IPS-18c (cell line): ENCODE data around the gene SPECC1L.
"Not testable (repeated sequence)": the region's sequence is repeated elsewhere in the genome, so short reads cannot be mapped to it uniquely, and the experiment has no call there.

Experiments
- H3K4me3 ChIP-seq: 2 replicates; pipeline ENCODE4 v1.7.0; 2013; ENCODE audit warnings: low read depth, mild to moderate bottlenecking, low read length, moderate library complexity; ENCODE audit not compliant: insufficient read depth
- H3K9me3 ChIP-seq: one replicate; pipeline ENCODE4 v1.6.1; 2013; ENCODE audit warnings: mild to moderate bottlenecking, low read length, moderate library complexity; ENCODE audit not compliant: control insufficient read depth, insufficient read depth

Gene SPECC1L

GRCh38 chr22:24298497-24299155 lies 28.0 kb downstream of the SPECC1L start:
- not testable (repeated sequence) for H3K4me3 ChIP-seq, H3K9me3 ChIP-seq

DNA sequence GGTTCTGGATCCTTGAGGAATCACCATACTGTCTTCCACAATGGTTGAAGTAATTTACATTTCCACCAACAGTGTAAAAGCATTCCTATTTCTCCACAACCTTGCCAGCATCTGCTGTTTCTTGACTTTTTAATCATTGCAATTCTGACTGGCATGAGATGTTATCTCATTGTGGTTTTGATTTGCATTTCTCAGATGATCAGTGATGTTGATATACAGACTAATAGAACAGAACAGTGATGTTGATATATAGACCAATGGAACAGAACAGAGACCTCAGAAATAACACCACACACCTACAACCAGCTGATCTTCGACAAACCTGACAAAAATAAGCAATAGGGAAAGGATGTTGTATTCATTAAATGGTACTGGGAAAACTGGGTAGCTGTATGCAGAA lies 29.9 kb downstream of the SPECC1L start:
- not testable (repeated sequence) for H3K4me3 ChIP-seq

GRCh38 chr22:24302591-24302990 lies 32.0 kb downstream of the SPECC1L start:
- no peak overlapping the region for H3K4me3 ChIP-seq
- no peaks in the 10 kb centered on the region for H3K9me3 ChIP-seq

More for the DNA sequence above, 29.9 kb downstream of the SPECC1L start:
- not testable (repeated sequence) for H3K9me3 ChIP-seq

- H3K9me3 ChIP-seq: no peaks in the 10 kb centered on the region
- H3K4me3 ChIP-seq: no peak overlapping the region
Measured at GRCh38 chr22:24303007-24303406, 32.4 kb downstream of the SPECC1L start.

DNA sequence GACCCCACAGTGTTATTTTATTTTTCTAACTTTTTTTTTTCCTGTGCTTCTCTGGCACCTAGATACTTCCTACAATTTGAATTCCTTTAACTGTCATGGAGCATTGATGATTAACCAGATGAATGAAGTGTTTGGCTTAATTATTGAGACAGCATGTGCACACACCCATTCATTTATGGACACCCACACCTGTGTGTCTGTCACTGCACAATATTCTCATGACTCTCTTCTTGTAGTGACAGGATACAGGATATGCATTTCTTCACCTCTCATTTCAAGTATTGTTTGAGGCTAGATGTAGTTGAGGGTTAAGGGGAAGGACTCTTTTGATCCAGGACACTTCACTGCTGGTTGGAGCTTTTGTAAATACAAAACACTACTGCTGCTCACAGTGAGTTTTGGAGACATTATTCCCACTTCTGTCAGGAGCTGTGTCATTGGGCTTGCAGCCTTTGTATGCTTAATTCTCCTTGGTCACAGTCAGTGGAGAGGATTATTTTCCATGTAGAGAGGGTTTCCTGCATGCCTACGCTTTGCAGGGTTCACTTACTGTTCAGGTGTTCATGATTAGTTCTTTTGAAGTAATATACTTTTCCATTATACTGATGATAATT lies 33.5 kb downstream of the SPECC1L start:
- Histone ChIP-seq H3K4me3 (no peak overlapping the region), H3K9me3 (no peaks in the 10 kb centered on the region)

GRCh38 chr22:24305260-24305692 lies 34.6 kb downstream of the SPECC1L start:
- Histone ChIP-seq H3K4me3 (no peak overlapping the region), H3K9me3 (no peaks in the 10 kb centered on the region)

DNA sequence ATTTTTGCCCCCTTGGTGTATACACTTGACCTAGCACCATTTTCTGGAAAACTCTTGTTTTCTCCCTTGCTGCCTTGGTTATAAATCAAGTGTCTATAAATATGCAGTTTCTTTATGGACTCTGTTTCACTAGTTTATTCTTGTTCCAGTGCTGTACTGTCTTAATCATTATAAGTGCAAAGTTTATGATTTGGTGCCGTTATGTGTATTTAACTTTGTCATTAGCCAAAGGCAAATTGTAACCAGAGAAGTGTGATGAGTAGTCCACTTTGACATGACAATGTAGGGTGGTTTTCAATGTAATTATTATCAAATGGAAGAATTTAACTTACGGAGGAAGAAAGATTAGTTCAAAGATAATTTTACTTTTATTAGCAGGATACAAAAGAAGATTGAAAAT lies 40.3 kb downstream of the SPECC1L start:
- no peaks in the 10 kb centered on the region for H3K9me3 ChIP-seq
- no peak overlapping the region for H3K4me3 ChIP-seq

DNA sequence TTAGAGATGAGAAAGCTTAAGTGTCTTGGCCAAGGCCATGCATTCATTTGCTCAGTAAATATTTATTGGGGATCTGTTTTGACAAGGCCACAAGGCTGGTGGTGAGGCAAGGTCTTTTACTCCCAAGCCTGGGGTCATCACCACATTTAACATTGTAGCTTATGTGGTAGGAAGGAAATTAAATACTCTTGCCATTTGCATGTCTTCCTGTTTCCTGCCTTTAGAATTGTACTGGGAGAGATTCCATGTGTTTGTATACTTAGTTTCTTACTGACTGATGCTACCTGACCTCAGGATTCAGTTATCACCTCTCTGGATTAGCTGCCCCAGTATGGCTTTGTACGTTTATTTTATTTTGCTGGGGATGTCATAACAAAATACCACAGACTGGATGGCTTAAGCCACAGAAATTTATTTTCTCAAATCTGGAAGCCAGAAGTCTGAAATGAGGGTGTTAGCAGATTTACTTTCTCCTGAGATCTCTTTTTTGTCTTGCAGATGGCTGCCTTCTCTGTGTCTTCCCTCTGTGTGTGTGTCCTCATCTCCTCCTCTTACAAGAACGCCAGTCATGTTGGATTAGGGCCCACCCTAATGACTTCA lies 44.8 kb downstream of the SPECC1L start:
- Histone ChIP-seq H3K4me3 (no peak overlapping the region), H3K9me3 (no peaks in the 10 kb centered on the region)

- not testable (repeated sequence) for H3K4me3 ChIP-seq, H3K9me3 ChIP-seq
Measured at GRCh38 chr22:24316264-24316663, 45.6 kb downstream of the SPECC1L start.

DNA sequence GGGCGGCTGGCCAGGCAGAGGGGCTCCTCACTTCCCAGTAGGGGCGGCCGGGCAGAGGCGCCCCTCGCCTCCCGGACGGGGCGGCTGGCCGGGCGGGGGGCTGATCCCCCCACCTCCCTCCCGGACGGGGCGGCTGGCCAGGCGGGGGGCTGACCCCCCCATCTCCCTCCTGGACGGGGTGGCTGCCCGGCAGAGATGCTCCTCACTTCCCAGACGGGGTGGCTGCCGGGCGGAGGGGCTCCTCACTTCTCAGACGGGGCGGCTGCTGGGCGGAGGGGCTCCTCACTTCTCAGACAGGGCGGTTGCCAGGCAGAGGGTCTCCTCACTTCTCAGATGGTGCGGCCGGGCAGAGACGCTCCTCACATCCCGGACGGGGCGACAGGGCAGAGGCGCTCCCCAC lies 46.9 kb downstream of the SPECC1L start:
- not testable (repeated sequence) for H3K4me3 ChIP-seq, H3K9me3 ChIP-seq

GRCh38 chr22:24319451-24319850 lies 48.8 kb downstream of the SPECC1L start:
- H3K9me3 ChIP-seq: no peaks in the 10 kb centered on the region
- no peak overlapping the region for H3K4me3 ChIP-seq

DNA sequence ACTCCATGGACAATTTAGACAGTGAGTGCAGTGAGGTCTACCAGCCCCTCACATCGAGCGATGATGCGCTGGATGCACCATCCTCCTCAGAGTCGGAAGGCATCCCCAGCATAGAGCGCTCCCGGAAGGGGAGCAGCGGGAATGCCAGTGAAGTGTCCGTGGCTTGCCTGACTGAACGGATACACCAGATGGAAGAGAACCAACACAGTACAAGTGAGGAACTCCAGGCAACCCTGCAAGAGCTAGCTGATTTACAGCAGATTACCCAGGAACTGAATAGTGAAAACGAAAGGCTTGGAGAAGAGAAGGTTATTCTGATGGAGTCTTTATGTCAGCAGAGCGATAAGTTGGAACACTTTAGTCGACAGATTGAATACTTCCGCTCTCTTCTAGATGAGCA lies 51.4 kb downstream of the SPECC1L start:
- Histone ChIP-seq H3K9me3 (no peaks in the 10 kb centered on the region), H3K4me3 (no peak overlapping the region)

GRCh38 chr22:24322522-24322921 lies 51.9 kb downstream of the SPECC1L start:
- Histone ChIP-seq H3K9me3 (no peaks in the 10 kb centered on the region), H3K4me3 (no peak overlapping the region)

DNA sequence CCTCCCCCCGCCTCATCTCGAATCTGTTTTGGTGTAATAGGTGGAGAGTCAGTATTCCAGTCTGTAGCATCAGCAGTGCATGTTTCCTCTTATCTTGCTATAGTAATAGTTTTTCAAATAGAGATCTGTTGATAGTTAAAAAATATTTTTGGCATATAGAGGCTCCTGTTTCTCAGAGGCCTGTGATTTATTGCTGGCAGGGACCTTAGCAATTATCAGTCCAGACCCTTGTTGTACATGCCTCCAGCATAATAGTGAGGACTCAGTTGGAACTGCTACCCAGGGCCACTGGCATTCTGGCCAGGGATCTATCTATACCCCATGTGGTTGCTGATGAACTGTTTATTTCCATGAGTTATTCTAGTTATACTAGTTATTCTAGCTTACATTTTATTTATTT lies 52.6 kb downstream of the SPECC1L start:
- Histone ChIP-seq H3K4me3 (no peak overlapping the region), H3K9me3 (no peaks in the 10 kb centered on the region)

DNA sequence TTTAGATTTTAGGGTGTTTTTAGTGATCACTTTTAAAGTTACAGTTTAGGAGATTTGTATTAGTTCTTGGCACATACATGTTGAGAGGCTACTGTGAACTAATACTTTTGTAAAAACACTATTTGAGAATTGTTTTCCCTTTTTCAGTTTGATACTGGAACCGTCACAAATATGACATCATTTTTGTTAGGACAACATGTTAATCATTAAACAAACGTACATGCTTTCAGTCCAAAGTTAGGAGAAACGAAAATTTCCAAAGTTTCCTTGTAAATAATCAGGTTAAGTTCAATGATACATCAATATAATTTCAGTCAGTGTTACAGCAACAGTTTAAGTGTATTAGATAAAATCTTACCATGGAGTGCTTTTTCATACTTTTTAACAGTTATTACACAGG lies 53.1 kb downstream of the SPECC1L start:
- Histone ChIP-seq H3K9me3 (no peaks in the 10 kb centered on the region), H3K4me3 (no peak overlapping the region)

DNA sequence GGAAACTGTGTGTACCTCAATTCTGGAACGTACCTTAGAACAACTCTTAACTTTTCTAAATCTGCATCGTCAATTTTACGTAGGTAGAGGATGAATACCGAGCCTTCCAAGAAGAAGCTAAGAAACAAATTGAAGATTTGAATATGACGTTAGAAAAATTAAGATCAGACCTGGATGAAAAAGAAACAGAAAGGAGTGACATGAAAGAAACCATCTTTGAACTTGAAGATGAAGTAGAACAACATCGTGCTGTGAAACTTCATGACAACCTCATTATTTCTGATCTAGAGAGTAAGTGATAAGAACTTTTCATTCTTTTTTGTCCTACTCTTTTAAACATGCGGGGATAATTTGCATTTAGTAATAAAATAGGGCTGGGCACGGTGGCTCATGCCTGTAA lies 53.5 kb downstream of the SPECC1L start:
- H3K4me3 ChIP-seq: no peak overlapping the region
- H3K9me3 ChIP-seq: no peaks in the 10 kb centered on the region

DNA sequence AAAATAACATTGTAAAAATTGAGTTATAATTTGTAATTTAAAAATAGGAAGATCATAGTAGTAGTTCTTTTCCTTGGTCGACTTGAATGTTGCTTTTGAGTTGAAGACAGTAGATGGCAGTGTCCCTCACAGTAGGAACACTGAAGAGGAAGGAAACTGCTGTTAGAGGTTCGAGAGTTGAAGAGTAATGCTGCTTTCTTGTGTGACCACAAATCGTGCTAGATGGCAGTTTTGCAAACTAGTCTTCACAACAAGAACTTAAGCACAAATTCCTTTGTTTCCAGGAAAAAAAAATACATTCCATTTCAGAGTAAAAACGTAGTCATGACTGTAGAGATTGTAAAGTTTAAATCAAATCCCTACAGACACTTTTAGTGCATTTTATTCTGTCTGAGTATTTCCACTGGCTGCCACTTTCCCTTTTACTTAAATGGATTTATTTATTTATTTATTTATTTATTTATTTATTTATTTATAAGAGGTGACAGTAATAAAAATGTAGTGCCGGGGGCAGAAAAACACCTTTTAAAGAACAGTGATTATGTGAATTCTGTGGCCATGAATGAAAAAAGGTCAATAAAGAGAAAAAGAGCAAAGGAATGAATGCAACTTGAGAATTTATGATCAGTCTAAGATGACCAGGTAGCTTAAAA lies 54.6 kb downstream of the SPECC1L start:
- Histone ChIP-seq H3K9me3 (no peaks in the 10 kb centered on the region), H3K4me3 (no peak overlapping the region)

GRCh38 chr22:24326266-24326665 lies 55.6 kb downstream of the SPECC1L start:
- Histone ChIP-seq H3K4me3 (no peak overlapping the region), H3K9me3 (no peaks in the 10 kb centered on the region)
